Measurements from ENCODE around the gene PDZD2. TPM values are rescaled to one million over a fixed set of nuclear protein-coding genes. Genes with fewer than 3 reads are reported as not detected.
A peak's percentile ranks its signal among the peaks of the same experiment; 100 is the strongest.

Gene PDZD2
- total and polyA plus RNA-seq, 3 donors from 2014 or later: 47.3 to 89.1 (median 83.9) TPM

DNA sequence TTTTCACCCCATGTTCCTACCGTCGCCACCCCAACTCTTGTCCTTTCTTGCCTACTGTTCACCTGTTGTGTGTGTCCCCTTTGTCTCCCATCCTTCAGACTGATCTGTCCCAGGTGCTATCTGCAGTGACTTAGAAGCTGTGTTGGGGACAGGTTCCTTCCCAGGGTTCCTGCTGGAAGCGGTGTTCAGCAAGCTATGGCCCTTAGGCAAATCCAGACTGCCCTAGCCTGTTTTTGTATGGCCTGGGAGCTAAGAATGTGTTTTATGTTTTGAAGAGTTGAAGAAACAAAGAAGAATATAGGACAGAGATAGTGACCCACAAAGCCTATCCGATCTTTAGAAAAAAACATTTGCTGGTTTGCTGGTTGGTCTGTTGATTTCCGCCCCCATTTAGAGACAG is 298.8 kb downstream of the PDZD2 start:
- H3K4me3 ChIP-seq: peak overlapping the region in 1 of 2 donors; percentile 54
- no peaks in the 10 kb centered on the region for H3K9me3 ChIP-seq
- H3K4me1 ChIP-seq: peaks cover 8% of the 10 kb centered on the region
- H3K27ac ChIP-seq: peak overlapping the region; percentile 63 to 72
- 65 to 74% methylated on average over 5 of the region's 5 CpGs for WGBS, 2 donors
- no peak for DNase-seq
- H3K27me3 ChIP-seq: no peaks in the 10 kb centered on the region
- TF ChIP-seq, protein P1, sequence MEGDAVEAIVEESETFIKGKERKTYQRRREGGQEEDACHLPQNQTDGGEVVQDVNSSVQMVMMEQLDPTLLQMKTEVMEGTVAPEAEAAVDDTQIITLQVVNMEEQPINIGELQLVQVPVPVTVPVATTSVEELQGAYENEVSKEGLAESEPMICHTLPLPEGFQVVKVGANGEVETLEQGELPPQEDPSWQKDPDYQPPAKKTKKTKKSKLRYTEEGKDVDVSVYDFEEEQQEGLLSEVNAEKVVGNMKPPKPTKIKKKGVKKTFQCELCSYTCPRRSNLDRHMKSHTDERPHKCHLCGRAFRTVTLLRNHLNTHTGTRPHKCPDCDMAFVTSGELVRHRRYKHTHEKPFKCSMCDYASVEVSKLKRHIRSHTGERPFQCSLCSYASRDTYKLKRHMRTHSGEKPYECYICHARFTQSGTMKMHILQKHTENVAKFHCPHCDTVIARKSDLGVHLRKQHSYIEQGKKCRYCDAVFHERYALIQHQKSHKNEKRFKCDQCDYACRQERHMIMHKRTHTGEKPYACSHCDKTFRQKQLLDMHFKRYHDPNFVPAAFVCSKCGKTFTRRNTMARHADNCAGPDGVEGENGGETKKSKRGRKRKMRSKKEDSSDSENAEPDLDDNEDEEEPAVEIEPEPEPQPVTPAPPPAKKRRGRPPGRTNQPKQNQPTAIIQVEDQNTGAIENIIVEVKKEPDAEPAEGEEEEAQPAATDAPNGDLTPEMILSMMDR (IDR thresholded peaks at IDR 0.05): no peak
- no peak for TF ChIP-seq POLR2A (IDR thresholded peaks at IDR 0.05)
- no peaks in the 10 kb centered on the region for H3K36me3 ChIP-seq (ENCODE audit: low read depth, missing control alignments)
- intact Hi-C loops (cut with DNase I; ENCODE audit: low total_unique reads): no loop called here

DNA sequence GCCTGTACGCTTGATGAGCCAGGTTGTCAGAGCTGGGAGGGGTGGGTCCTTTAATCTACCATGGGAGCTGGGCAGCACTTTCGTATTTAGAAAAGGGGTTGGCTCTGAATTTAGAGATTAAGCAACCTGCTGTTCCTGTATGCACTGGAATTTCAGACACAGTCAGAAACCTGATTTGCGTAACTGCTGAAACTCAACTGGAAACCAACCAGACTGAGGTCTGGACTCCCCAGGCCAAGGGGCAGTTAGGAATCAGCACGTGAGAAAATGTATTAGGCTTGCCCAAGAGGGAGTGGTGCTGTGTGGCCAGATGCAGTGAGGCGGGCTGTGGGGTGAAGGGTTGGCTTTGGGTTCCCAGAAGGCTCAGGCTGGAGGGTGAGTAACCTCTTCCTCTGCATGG is 300.2 kb downstream of the PDZD2 start:
- 82 to 83% methylated on average over 5 of the region's 5 CpGs for WGBS, 2 donors
- H3K36me3 ChIP-seq (ENCODE audit: low read depth, missing control alignments): no peaks in the 10 kb centered on the region
- H3K4me3 ChIP-seq: no peak overlapping the region
- intact Hi-C loops (cut with DNase I; ENCODE audit: low total_unique reads): no loop called here
- no peak for DNase-seq
- no peaks in the 10 kb centered on the region for H3K27me3 ChIP-seq
- TF ChIP-seq, protein P1 (IDR thresholded peaks at IDR 0.05): no peak
- TF ChIP-seq POLR2A (IDR thresholded peaks at IDR 0.05): no peak
- no peaks in the 10 kb centered on the region for H3K9me3 ChIP-seq
- peaks cover 10% of the 10 kb centered on the region for H3K4me1 ChIP-seq
- H3K27ac ChIP-seq: peak overlapping the region; percentile 42 to 53

DNA sequence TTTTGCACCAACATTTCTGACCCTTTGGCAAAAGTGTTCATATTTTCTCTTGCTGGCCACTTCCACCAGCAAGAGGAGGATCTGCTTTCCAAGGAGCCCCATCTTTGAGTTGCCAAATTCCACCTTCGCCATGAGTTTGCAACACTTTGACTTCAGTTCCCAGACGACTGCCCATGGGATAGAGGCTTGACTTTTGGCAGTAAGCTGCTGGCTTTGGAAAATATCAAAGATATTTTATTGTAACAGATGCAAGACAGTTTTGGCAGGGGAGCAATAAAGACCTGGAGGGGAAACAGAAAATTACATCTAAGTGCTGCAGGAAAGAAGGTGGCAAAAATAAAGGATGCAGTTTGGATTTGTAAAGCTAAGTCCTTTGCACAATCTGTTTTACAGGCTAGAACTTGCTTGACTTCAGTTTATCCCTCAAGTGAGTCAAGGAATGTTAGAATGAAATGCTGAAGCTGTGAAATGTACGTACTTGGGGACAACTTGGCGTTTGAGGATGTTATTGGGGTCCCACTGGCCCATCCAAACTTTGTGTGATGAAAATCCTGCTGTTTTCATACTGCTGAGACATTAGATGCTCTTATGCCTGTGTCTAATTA is 302.3 kb downstream of the PDZD2 start:
- no peaks in the 10 kb centered on the region for H3K9me3 ChIP-seq
- TF ChIP-seq, protein P1 (IDR thresholded peaks at IDR 0.05): no peak
- no peak for TF ChIP-seq POLR2A (IDR thresholded peaks at IDR 0.05)
- no peak overlapping the region for H3K27ac ChIP-seq
- H3K4me3 ChIP-seq: no peak overlapping the region
- no peak for DNase-seq
- peaks cover 23% of the 10 kb centered on the region for H3K4me1 ChIP-seq
- 61 to 67% methylated on average over 4 of the region's 4 CpGs for WGBS, 2 donors
- intact Hi-C loops (cut with DNase I; ENCODE audit: low total_unique reads): no loop called here
- no peaks in the 10 kb centered on the region for H3K36me3 ChIP-seq (ENCODE audit: low read depth, missing control alignments)
- no peaks in the 10 kb centered on the region for H3K27me3 ChIP-seq

DNA sequence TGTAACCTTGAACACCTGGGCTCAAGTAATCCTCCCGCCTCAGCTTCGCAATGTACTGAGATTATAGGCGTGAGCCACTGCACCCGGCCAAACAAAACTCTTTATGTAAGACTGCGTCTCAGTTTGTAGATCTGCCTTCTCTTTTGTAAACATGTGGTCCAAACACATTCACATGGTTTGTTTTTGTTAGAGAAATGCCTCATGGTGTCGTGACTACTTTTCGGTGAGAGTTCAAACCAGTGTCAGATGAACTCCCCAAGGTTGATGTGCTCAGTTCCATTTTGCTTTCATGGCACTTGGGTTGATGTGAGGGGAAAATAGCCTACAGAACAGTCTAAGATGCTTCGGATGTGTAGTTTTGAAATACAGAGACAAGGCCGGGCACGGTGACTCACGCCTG is 303.6 kb downstream of the PDZD2 start:
- Histone ChIP-seq H3K27ac (peak overlapping the region; percentile 42 to 51), H3K36me3 (ENCODE audit: low read depth, missing control alignments) (no peaks in the 10 kb centered on the region), H3K9me3 (no peaks in the 10 kb centered on the region), H3K4me3 (no peak overlapping the region), H3K4me1 (peaks cover 36% of the 10 kb centered on the region), H3K27me3 (no peaks in the 10 kb centered on the region)
- TF ChIP-seq, protein P1 (IDR thresholded peaks at IDR 0.05): no peak
- no peak for TF ChIP-seq POLR2A (IDR thresholded peaks at IDR 0.05)
- intact Hi-C loops (cut with DNase I; ENCODE audit: low total_unique reads): no loop called here
- no peak for DNase-seq
- WGBS, 2 donors: 78 to 90% methylated on average over 11 of the region's 11 CpGs

Data from testis (tissue), 3 donors.